ENCODE measurements around the gene EDEM1. TPM values are rescaled to one million over a fixed set of nuclear protein-coding genes. Genes with fewer than 3 reads are reported as not detected.

The EDEM1 gene
- total and polyA plus RNA-seq, 2 experiments from 2014 or later: 5.0 to 51.6 TPM

DNA sequence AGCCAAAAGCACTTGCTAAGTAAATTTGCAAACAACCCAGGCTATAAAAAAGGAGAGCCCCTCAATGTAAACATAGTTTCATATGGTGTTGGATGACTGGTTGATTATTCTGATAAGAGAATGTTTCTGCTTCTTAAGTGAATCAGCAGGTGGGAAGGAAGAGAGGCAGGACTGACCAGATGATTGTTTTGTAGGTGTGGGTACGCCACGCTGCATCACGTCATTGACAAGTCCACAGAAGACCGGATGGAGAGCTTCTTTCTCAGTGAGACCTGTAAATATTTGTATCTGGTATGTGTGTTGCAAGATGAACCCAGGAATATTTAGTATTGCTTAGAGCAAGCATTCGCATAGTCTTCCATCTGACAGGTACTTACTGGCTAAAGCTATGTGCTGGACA, 23.4 kb downstream of the EDEM1 start:
- H3K36me3 ChIP-seq: peaks cover 60% of the 10 kb centered on the region
- no peak for DNase-seq (ENCODE audit: low read depth in 1 of 2, low spot score in 1 of 2)
- no peaks in the 10 kb centered on the region for H3K9me3 ChIP-seq (ENCODE audit: low read depth)
- no peak overlapping the region for H3K4me3 ChIP-seq
- no peaks in the 10 kb centered on the region for H3K4me1 ChIP-seq (ENCODE audit: low read depth)
- H3K27ac ChIP-seq: no peak overlapping the region
- TF ChIP-seq, protein P1, sequence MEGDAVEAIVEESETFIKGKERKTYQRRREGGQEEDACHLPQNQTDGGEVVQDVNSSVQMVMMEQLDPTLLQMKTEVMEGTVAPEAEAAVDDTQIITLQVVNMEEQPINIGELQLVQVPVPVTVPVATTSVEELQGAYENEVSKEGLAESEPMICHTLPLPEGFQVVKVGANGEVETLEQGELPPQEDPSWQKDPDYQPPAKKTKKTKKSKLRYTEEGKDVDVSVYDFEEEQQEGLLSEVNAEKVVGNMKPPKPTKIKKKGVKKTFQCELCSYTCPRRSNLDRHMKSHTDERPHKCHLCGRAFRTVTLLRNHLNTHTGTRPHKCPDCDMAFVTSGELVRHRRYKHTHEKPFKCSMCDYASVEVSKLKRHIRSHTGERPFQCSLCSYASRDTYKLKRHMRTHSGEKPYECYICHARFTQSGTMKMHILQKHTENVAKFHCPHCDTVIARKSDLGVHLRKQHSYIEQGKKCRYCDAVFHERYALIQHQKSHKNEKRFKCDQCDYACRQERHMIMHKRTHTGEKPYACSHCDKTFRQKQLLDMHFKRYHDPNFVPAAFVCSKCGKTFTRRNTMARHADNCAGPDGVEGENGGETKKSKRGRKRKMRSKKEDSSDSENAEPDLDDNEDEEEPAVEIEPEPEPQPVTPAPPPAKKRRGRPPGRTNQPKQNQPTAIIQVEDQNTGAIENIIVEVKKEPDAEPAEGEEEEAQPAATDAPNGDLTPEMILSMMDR (IDR thresholded peaks at IDR 0.05; ENCODE audit: low read depth, low read length): no peak
- no peaks in the 10 kb centered on the region for H3K27me3 ChIP-seq

DNA sequence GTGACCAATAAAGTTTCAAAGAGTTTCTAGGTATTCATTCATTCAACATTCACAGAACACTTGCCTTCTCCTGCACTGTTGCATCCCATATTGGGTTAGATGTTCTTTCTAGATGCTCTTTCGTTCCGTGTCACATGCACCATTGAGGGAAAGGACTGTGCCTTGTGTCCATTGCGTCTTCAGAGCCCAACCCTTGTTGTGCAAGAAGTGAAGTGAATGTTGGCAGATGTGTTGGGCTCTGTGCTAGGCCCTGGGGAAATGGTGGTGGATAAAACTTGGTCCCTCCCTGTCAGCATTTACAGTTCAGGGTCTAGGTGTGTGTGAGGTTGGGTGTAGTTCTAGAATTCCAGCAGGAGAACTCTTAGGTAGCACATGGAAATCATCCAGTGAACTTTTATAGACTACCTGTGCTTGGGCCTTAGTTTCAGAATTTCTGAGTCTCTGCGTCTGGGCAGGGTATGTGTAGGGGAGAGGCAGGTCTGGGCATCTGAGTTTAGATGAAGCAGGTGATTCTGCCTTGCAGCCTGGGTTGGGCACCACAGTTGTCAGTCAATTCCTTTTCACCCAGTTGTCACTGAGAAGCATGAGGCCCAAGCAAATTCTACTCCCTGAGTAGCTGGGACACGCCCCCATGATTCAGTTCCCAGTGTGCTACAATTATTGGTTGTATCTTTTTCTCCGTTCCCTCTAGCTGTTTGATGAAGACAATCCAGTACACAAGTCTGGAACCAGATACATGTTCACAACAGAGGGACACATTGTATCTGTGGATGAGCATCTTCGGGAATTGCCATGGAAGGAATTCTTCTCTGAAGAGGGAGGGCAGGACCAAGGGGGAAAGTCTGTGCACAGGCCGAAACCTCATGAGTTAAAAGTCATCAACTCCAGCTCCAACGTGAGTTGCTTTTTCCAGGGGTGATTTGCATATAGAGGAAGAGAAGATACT, 25.4 kb downstream of the EDEM1 start:
- TF ChIP-seq, protein P1 (IDR thresholded peaks at IDR 0.05; ENCODE audit: low read depth, low read length): no peak
- Histone ChIP-seq H3K4me1 (ENCODE audit: low read depth) (no peaks in the 10 kb centered on the region), H3K27ac (no peak overlapping the region), H3K9me3 (ENCODE audit: low read depth) (no peaks in the 10 kb centered on the region), H3K27me3 (no peaks in the 10 kb centered on the region), H3K4me3 (no peak overlapping the region), H3K36me3 (peaks cover 55% of the 10 kb centered on the region)
- DNase-seq (ENCODE audit: low read depth in 1 of 2, low spot score in 1 of 2): no peak

DNA sequence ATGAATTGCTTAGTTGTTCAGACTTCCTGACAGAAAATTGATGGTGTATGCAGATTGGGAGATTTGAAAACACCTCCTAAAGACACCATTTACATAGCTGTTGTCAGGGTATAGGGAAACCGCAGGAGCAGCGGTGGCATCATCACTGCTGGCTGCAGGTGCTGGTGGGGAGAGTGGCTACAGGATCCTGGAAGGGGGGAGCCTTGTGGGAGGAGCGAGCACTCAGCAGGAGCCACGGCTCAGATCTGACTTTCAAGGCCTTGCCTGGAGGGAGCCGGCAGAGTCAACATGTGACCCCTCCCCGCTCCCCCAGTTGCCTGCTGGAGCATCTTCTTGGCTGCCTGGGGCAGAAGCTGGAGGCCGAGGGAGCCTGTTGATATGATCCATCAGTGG, 26.1 kb downstream of the EDEM1 start:
- no peak for DNase-seq (ENCODE audit: low read depth in 1 of 2, low spot score in 1 of 2)
- Histone ChIP-seq H3K27me3 (no peaks in the 10 kb centered on the region), H3K9me3 (ENCODE audit: low read depth) (no peaks in the 10 kb centered on the region), H3K27ac (no peak overlapping the region), H3K4me1 (ENCODE audit: low read depth) (no peaks in the 10 kb centered on the region), H3K4me3 (no peak overlapping the region), H3K36me3 (peaks cover 50% of the 10 kb centered on the region)
- TF ChIP-seq, protein P1 (IDR thresholded peaks at IDR 0.05; ENCODE audit: low read depth, low read length): no peak

DNA sequence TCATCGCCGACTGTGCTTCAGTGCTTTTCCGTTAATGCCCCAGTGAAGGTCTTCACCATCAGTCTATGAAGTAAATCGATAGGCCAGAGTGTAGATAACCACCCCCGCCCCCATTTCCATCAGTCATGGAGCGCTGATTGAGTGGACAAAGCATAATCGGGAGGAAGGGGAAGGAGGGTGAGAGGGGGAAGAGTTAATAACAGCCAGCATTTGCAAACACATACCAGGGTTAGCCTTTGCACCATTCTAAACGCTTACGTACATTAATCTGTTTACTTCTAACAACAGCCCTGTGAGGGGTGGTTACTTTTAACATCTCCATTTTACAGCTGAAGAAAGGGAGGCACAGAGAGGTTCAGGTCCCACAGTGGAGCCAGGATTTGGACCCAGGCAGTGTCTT, 26.8 kb downstream of the EDEM1 start:
- no peak for DNase-seq (ENCODE audit: low read depth in 1 of 2, low spot score in 1 of 2)

DNA sequence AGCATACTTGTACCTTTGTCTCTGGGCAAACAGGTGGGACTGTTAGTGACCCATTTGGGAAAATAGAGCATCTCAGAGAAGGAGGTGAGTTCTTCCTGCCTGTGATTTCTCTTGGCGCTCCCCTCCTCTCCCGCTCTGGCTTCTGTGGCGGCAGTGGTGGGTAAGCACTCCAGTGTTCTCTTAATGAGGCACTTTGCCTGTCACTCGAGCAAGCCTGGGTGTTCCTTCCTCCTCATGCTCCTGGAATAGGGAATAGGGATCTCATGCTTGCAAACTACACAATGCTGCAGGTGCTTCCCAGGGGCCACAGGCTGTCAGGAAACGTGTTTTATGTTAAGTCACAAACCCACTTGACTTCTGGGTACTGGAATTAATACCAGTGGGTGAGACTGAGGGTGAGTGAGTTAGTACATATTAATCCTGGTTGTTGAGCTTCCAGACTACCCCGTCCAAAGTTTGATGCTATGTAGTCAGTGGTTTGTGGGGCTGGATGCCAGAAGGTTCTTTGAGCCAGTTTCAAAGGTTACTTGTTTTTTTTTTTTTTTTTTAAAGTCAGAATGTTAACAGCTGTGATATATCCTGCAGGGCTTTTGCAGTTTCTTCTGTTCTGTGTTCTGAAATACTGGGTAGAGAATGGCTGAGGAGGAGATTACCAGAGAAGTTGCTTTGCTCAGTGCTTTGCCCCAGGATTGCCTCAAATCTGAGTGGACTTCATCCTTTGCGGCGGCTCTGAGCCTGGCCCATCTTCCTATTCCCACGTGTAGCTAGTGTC, 30.5 kb downstream of the EDEM1 start:
- Histone ChIP-seq H3K4me1 (ENCODE audit: low read depth) (no peaks in the 10 kb centered on the region), H3K27ac (no peak overlapping the region), H3K27me3 (no peaks in the 10 kb centered on the region), H3K36me3 (peaks cover 21% of the 10 kb centered on the region), H3K9me3 (ENCODE audit: low read depth) (no peaks in the 10 kb centered on the region), H3K4me3 (no peak overlapping the region)
- TF ChIP-seq, protein P1 (IDR thresholded peaks at IDR 0.05; ENCODE audit: low read depth, low read length): no peak
- peak; percentile 39 to 77 for DNase-seq (ENCODE audit: low read depth in 1 of 2, low spot score in 1 of 2)

More for the DNA sequence above, 26.8 kb downstream of the EDEM1 start:
- H3K9me3 ChIP-seq (ENCODE audit: low read depth): no peaks in the 10 kb centered on the region
- no peak overlapping the region for H3K4me3 ChIP-seq
- no peak overlapping the region for H3K27ac ChIP-seq
- no peaks in the 10 kb centered on the region for H3K4me1 ChIP-seq (ENCODE audit: low read depth)
- H3K27me3 ChIP-seq: no peaks in the 10 kb centered on the region
- TF ChIP-seq, protein P1 (IDR thresholded peaks at IDR 0.05; ENCODE audit: low read depth, low read length): no peak
- peaks cover 48% of the 10 kb centered on the region for H3K36me3 ChIP-seq
